ENCODE data around the gene HEXIM1. TPM values are rescaled to one million over a fixed set of nuclear protein-coding genes. Genes with fewer than 3 reads are reported as not detected.
A peak's percentile ranks its signal among the peaks of the same experiment; 100 is the strongest.

The HEXIM1 gene
- total and polyA plus RNA-seq, 7 donors, result 21.6 to 60.9 (median 41.0) TPM

DNA sequence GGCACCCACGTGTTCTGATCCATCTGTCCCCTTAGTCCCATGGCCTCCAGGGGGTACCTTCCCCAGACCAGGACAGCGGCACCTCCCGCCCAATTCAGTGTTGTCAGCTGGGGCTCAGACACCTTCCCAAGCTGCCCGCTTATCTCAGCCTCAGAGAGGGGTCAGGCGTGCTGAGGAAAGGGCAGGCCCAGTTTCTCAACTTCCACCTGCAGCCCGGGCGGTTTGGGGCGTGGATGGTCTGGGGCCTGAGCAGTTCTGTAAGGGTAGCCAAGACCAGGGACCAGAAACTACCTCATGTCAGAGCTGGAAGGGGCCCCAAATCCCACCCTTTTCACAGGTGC lies 21.1 kb upstream of the HEXIM1 start:
- intact Hi-C loops (cut with DNase I), result no loop called here
- Histone ChIP-seq H3K36me3 (no peaks in the 10 kb centered on the region), H3K4me1 (peaks cover 0 to 79% (median 74%) of the 10 kb centered on the region in 4 donors), H3K27me3 (no peaks in the 10 kb centered on the region), H3K9me3 (no peaks in the 10 kb centered on the region), H3K4me3 (no peak overlapping the region), H3K27ac (peak overlapping the region; percentile 82 to 100 (median 98))
- 25 to 79% methylated on average over 8 of the region's 8 CpGs for WGBS, 2 donors
- DNase-seq, result peak; percentile 62
- TF ChIP-seq EP300 (IDR thresholded peaks at IDR 0.05), result no peak
- no peak for TF ChIP-seq POLR2A (IDR thresholded peaks at IDR 0.05)
- no peak for TF ChIP-seq CTCF (IDR thresholded peaks at IDR 0.05)
- TF ChIP-seq POLR2AphosphoS5 (IDR thresholded peaks at IDR 0.05), result no peak

GRCh38 chr17:45127548-45128300 lies 20.6 kb upstream of the HEXIM1 start:
- Histone ChIP-seq H3K4me3 (peak overlapping the region in 2 of 4 donors; percentile 10 to 19), H3K36me3 (no peaks in the 10 kb centered on the region), H3K27ac (peak overlapping the region; percentile 82 to 100 (median 98)), H3K27me3 (no peaks in the 10 kb centered on the region), H3K4me1 (peaks cover 0 to 76% (median 73%) of the 10 kb centered on the region in 4 donors), H3K9me3 (no peaks in the 10 kb centered on the region)
- TF ChIP-seq CTCF (IDR thresholded peaks at IDR 0.05), result no peak
- TF ChIP-seq POLR2AphosphoS5 (IDR thresholded peaks at IDR 0.05), result peak in 1 of 4 donors; percentile 22
- TF ChIP-seq EP300 (IDR thresholded peaks at IDR 0.05), result peak in 1 of 4 donors; percentile 11
- no peak for TF ChIP-seq POLR2A (IDR thresholded peaks at IDR 0.05)
- intact Hi-C loops (cut with DNase I), result no loop called here
- peak; percentile 87 for DNase-seq
- WGBS, 2 donors, result 11 to 57% methylated on average over 20 of the region's 20 CpGs

DNA sequence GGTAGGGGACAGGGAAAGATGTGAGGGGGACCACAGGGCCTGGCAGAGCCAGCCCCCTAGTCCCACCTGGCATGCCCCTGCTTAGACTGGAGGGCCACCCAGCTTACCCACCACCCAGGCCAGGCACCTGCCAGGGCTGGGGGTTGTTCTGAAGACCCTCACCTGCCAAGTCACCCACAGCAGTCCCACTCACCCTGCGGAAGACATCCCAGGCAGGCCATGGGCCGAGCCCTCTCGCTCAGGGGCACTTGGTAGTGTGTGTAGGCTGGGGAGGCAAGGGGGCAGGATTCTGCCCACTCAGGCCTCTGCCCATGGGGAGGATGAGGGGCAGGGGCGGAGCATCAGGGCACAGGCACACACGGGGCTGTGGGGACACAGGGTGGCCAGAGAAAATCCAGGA lies 19.9 kb upstream of the HEXIM1 start:
- WGBS, 2 donors, result 64 to 83% methylated on average over 5 of the region's 5 CpGs
- peak; percentile 65 for DNase-seq
- no peak for TF ChIP-seq POLR2AphosphoS5 (IDR thresholded peaks at IDR 0.05)
- TF ChIP-seq EP300 (IDR thresholded peaks at IDR 0.05), result no peak
- TF ChIP-seq POLR2A (IDR thresholded peaks at IDR 0.05), result no peak
- TF ChIP-seq CTCF (IDR thresholded peaks at IDR 0.05), result no peak
- Histone ChIP-seq H3K27ac (peak overlapping the region; percentile 82 to 100 (median 98)), H3K4me1 (peaks cover 0 to 76% (median 72%) of the 10 kb centered on the region in 4 donors), H3K4me3 (peak overlapping the region in 2 of 4 donors; percentile 10 to 19), H3K36me3 (no peaks in the 10 kb centered on the region), H3K9me3 (no peaks in the 10 kb centered on the region), H3K27me3 (no peaks in the 10 kb centered on the region)
- intact Hi-C loops (cut with DNase I), result no loop called here

DNA sequence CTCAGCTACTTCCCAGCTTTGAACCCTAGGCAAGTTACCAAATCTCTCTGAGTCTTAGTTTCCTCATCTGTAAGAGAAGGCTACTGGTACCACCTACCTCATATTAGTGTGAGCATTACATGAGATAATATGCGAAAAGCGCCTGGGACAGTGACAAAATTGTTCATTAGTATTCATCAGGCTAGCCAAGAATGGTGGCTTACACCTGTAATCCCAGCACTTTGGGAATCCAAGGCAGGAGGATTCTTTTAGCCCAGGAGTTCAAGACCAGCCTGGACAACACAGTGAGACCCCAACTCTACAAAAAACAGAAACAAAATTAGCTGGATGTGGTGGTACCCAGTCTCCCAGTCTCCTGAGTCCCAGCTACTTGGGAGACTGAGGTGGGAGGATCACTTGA lies 19.3 kb upstream of the HEXIM1 start:
- H3K4me1 ChIP-seq, result peaks cover 0 to 69% (median 65%) of the 10 kb centered on the region in 4 donors
- TF ChIP-seq POLR2A (IDR thresholded peaks at IDR 0.05), result no peak
- no peak for TF ChIP-seq CTCF (IDR thresholded peaks at IDR 0.05)
- no peak for TF ChIP-seq POLR2AphosphoS5 (IDR thresholded peaks at IDR 0.05)
- no peak for TF ChIP-seq EP300 (IDR thresholded peaks at IDR 0.05)
- intact Hi-C loops (cut with DNase I), result no loop called here

More for the DNA sequence above, 19.3 kb upstream of the HEXIM1 start:
- no peaks in the 10 kb centered on the region for H3K27me3 ChIP-seq
- no peak overlapping the region for H3K4me3 ChIP-seq
- H3K27ac ChIP-seq, result peak overlapping the region; percentile 82 to 100 (median 98)
- WGBS, 2 donors, result 91 to 95% methylated on average over 2 of the region's 2 CpGs
- no peak for DNase-seq
- H3K9me3 ChIP-seq, result no peaks in the 10 kb centered on the region
- H3K36me3 ChIP-seq, result no peaks in the 10 kb centered on the region
